Tibial nerve (tissue), 3 donors: ENCODE results near the gene TAAR8.

Source experiments
- EP300 ChIP-seq, 2 donors: sonication (generic); formaldehyde crosslinking; IDR thresholded peaks; one replicate each; pipeline ENCODE4 v1.6.1; 2017; ENCODE audit warnings: antibody characterized with exemption in 2 of 2, mild to moderate bottlenecking in 1 of 2
- POLR2A ChIP-seq, 2 donors: fragments of 450-650 bp; IDR thresholded peaks; one replicate each; pipeline ENCODE4 v1.6.1; 2017; ENCODE audit warnings: antibody characterized with exemption in 2 of 2, mild to moderate bottlenecking in 2 of 2, moderate library complexity in 2 of 2

- TF ChIP-seq POLR2A (IDR thresholded peaks at IDR 0.05): no peak
- no peak for TF ChIP-seq EP300 (IDR thresholded peaks at IDR 0.05)
These were observed 14.5 kb upstream of the TAAR8 start, which contains the start of gene TAAR9 for GRCh38 chr6:132537977-132538376.
